LNCAP (cell line): ENCODE data around the gene SPIB.
A peak's percentile ranks its signal among the peaks of the same experiment; 100 is the strongest.

Experiments used
- CTCF ChIP-seq: fragments of 450-650 bp; IDR thresholded peaks from 2 replicates; pipeline ENCODE4 v1.5.1; 2017; ENCODE audit warnings: mild to moderate bottlenecking

Gene SPIB

GRCh38 chr19:50458396-50459066, 39.8 kb downstream of the SPIB start:
- TF ChIP-seq CTCF = no peak

GRCh38 chr19:50459067-50459456, 40.3 kb downstream of the SPIB start:
- no peak for TF ChIP-seq CTCF

- no peak for TF ChIP-seq CTCF
Measured at GRCh38 chr19:50459638-50460037, 40.9 kb downstream of the SPIB start.

- TF ChIP-seq CTCF = no peak
Measured at GRCh38 chr19:50460161-50460765, 41.5 kb downstream of the SPIB start.

- TF ChIP-seq CTCF = peak; percentile 82
Measured at GRCh38 chr19:50461066-50461875, 42.5 kb downstream of the SPIB start.

GRCh38 chr19:50462970-50463369, 44.2 kb downstream of the SPIB start:
- TF ChIP-seq CTCF = no peak

GRCh38 chr19:50464348-50464747, 45.6 kb downstream of the SPIB start:
- no peak for TF ChIP-seq CTCF
